Measurements from ENCODE around the gene ZBTB16. TPM values are rescaled to one million over a fixed set of nuclear protein-coding genes. Genes with fewer than 3 reads are reported as not detected.
A peak's percentile ranks its signal among the peaks of the same experiment; 100 is the strongest.

The ZBTB16 gene
- total RNA-seq, 2 experiments from 2014 or later: 11.0 to 11.8 TPM

DNA sequence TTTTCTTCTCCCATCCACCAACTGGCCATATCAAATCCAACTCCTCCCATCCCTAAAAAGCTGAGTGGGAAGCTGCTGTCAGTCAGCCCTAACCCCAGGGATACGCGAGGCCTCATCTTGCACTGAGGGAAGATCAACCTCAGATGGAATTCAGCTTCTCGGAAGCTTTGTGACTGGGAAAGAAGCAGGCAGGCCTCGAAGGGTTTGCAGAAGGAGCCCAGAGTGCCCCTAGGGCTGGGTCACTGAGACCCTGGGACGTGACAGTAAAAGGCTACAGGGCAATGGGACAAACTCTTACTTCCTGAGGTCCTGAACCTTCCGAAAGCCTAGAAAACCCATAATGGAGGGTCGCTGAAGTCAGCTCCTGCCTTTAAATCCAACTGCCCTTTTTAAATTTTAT, 202.3 kb downstream of the ZBTB16 start:
- CTCF ChIA-PET: interaction anchor here (0.7 to 12.3 kb wide), 36 partner anchors 10 to 456 kb away, joined by 3 to 217 read pairs (median 8); partner anchors contain the start of gene ZBTB16
- POLR2A ChIA-PET: interaction anchor here (0.9 to 2.2 kb wide), 2 partner anchors 46 to 78 kb away, joined by 3 to 7 read pairs; no protein-coding TSS in a partner anchor

DNA sequence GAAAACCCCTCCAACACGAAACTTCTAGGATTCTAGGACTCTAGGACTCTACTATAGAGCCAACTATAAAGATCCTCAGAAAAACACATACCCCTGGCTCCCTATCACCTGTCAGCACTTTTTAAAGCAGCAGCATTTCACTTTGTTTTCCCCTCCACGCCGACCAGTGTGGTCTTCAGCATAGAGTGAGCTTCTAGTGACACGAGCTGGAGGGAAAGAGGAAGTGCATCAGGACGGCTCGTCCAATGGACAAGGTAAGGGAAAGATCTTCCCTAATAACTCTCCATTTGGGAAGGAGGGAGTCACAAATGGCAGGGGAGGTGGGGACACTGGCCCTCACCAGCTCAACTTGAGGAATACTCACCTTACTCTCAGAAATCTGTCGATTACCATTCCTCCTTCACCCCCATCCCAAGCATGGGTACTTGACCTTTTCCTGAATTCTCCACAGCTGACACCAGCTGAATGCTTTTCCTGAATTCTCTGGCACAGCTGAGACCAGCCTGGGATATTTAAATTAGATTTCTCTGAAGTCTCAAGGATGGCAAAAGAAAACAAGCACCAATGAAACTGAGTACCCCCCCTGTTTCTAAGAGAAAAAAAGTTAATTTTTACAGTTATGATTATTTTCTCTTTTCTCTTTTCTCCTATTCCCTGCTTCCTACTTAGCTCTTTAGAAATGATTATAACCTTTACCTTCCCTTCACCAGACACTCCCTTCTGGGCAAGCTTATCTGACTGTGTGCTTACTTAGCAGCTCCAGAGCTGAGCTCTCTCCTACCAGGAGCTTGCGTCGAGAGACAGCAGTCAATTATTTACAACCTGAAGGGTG, 203.4 kb downstream of the ZBTB16 start:
- H3K4me1 Mint-ChIP-seq: no peaks in the 10 kb centered on the region
- no peaks in the 10 kb centered on the region for H3K36me3 Mint-ChIP-seq (ENCODE audit: low read depth)
- H3K27me3 Mint-ChIP-seq: peaks cover 1% of the 10 kb centered on the region
- no peaks in the 10 kb centered on the region for H3K9me3 Mint-ChIP-seq
- no peak overlapping the region for H3K27ac Mint-ChIP-seq
- H3K4me3 Mint-ChIP-seq: no peak overlapping the region
- CTCF ChIA-PET: interaction anchor here (0.6 to 12.3 kb wide), 22 partner anchors 9 to 457 kb away, joined by 3 to 217 read pairs (median 8); partner anchors contain the start of gene ZBTB16
- DNase-seq: peak; percentile 24
- POLR2A ChIA-PET: interaction anchor here (1.1 kb wide), 1 partner anchor 269 kb away, joined by 3 read pairs; no protein-coding TSS in a partner anchor

More for the DNA sequence above, 202.3 kb downstream of the ZBTB16 start:
- Mint-ChIP-seq H3K4me3 (no peak overlapping the region), H3K9me3 (no peaks in the 10 kb centered on the region), H3K4me1 (no peaks in the 10 kb centered on the region), H3K36me3 (ENCODE audit: low read depth) (no peaks in the 10 kb centered on the region), H3K27me3 (no peaks in the 10 kb centered on the region), H3K27ac (no peak overlapping the region)
- no peak for DNase-seq

DNA sequence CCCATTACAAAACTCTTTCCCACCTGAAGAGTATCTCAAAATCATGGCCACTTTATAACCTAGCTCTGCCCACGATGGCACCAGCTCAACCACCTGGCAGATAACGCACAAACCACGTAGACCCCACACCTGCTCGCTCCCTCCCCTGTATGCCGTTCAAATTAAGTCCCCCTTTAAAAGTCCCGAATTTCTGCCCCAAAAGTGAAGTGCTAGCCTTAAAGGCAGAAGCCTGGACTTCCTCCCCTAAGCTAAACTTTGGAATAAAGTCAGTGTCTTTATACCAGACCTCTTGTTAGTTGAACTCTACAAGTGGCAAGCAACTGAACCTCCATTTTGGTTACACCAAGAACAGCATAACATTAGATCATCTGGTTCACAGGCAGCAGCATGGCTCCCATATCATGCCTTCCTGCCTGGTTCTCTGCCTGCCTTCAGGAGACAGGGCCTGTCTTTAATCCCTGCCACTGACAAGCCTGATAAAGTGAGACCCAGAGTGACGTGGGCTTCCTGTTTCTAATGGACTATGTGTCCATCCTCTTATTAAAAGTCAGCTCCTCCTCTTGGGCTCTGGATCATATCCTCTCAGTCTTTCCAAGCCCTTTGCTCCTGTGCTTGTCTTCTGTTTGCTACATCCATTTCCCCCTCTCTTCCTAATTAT, 204.1 kb downstream of the ZBTB16 start:
- Mint-ChIP-seq H3K27me3 (peaks cover 3% of the 10 kb centered on the region), H3K9me3 (no peaks in the 10 kb centered on the region), H3K27ac (no peak overlapping the region), H3K4me1 (no peaks in the 10 kb centered on the region), H3K36me3 (ENCODE audit: low read depth) (no peaks in the 10 kb centered on the region), H3K4me3 (no peak overlapping the region)
- DNase-seq: no peak
- ChIA-PET CTCF (interaction anchor here (1.0 to 12.3 kb wide), 12 partner anchors 8 to 371 kb away, joined by 3 to 217 read pairs (median 10); partner anchors contain the start of gene ZBTB16), POLR2A (interaction anchor here (1.1 kb wide), 1 partner anchor 270 kb away, joined by 3 read pairs; no protein-coding TSS in a partner anchor)

DNA sequence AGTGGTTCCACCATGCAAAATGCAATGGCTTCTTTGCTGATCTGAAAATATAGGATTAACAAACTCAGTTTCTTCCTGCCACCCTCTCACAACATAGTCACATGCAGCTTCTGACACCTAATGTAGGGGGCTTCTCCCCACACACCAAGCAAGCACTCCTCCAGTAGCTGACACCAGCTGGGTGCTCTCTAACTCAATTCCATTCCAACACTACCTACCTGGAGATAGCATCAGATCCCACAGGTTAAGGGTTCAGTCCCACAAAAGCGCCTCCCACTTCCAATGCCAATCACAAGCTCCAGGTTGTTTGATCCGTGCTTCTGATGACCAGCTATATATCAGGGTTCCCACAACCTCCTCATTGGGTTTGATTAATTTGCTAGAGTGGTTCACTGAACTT, 204.9 kb downstream of the ZBTB16 start:
- no peak overlapping the region for H3K4me3 Mint-ChIP-seq
- POLR2A ChIA-PET: no interaction called here
- no peaks in the 10 kb centered on the region for H3K4me1 Mint-ChIP-seq
- H3K27me3 Mint-ChIP-seq: peaks cover 7% of the 10 kb centered on the region
- CTCF ChIA-PET: interaction anchor here (1.1 to 12.3 kb wide), 4 partner anchors 210 to 368 kb away, joined by 4 to 217 read pairs (median 133); no protein-coding TSS in a partner anchor
- no peaks in the 10 kb centered on the region for H3K9me3 Mint-ChIP-seq
- DNase-seq: no peak
- no peak overlapping the region for H3K27ac Mint-ChIP-seq
- H3K36me3 Mint-ChIP-seq (ENCODE audit: low read depth): no peaks in the 10 kb centered on the region

DNA sequence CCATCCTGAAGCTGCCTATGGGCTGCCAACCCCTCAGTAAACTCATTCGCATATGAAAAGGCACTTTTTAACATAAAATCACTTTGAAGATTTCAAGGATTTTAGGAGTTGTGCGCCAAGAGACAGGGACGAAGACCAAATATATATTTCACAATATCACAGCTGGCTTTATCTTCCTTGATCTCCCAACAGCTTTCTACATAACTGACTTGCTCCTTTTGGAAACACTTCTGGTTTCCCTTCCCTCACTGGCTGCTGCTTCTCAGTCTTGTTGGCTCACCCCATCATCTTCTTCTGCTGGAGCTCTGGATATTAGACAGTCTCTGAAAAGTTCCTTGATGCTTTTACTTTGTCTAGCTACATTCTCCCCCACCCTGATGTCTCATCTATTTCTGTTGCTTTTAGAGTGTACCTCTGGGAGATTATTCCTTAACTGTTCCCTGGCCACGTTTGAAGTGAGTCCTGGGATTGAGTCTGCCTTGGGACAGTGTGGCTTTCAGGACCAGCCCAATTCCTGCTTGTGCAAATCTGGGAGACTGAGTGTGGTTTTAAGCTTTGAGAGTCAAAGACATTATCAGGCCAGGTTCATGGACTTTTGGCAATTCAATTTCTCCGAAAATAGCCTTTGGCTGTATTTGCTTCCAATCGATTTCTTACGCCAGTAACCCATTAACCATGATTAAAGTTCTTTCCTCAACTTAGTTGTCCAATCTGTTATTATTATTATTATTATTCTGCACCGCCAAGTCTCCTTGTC, 205.8 kb downstream of the ZBTB16 start:
- Mint-ChIP-seq H3K27me3 (peaks cover 10% of the 10 kb centered on the region), H3K9me3 (no peaks in the 10 kb centered on the region), H3K36me3 (ENCODE audit: low read depth) (no peaks in the 10 kb centered on the region), H3K4me3 (no peak overlapping the region), H3K27ac (no peak overlapping the region), H3K4me1 (no peaks in the 10 kb centered on the region)
- no peak for DNase-seq
- CTCF ChIA-PET: interaction anchor here (1.1 to 12.3 kb wide), 3 partner anchors 211 to 368 kb away, joined by 4 to 217 read pairs (median 118); no protein-coding TSS in a partner anchor
- POLR2A ChIA-PET: interaction anchor here (0.8 kb wide), 1 partner anchor 105 kb away, joined by 3 read pairs; no protein-coding TSS in a partner anchor

DNA sequence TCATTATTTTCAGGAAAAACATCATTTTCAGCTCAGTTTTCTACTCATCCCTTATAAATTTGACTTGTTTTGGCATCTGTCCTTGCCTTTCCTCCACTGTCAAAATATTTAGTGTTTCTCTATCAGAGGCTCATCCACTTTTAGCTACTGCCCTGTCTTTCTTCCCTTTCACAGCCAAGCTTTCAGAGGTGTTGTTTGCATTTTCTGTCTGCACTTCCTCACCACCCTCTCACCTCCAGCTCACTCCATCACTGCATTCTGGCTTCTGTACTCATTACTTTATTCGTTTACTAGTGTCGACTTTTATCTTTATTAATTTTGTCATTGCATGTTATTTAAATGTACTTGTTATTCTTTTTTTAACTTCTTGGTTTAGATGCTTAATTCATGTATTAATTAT, 210.0 kb downstream of the ZBTB16 start:
- Mint-ChIP-seq H3K4me3 (no peak overlapping the region), H3K36me3 (ENCODE audit: low read depth) (no peaks in the 10 kb centered on the region), H3K4me1 (no peaks in the 10 kb centered on the region), H3K27me3 (peaks cover 43% of the 10 kb centered on the region), H3K9me3 (no peaks in the 10 kb centered on the region), H3K27ac (no peak overlapping the region)
- POLR2A ChIA-PET: no interaction called here
- DNase-seq: no peak
- CTCF ChIA-PET: interaction anchor here (1.0 to 1.9 kb wide), 2 partner anchors 9 to 374 kb away, joined by 4 to 5 read pairs; no protein-coding TSS in a partner anchor

DNA sequence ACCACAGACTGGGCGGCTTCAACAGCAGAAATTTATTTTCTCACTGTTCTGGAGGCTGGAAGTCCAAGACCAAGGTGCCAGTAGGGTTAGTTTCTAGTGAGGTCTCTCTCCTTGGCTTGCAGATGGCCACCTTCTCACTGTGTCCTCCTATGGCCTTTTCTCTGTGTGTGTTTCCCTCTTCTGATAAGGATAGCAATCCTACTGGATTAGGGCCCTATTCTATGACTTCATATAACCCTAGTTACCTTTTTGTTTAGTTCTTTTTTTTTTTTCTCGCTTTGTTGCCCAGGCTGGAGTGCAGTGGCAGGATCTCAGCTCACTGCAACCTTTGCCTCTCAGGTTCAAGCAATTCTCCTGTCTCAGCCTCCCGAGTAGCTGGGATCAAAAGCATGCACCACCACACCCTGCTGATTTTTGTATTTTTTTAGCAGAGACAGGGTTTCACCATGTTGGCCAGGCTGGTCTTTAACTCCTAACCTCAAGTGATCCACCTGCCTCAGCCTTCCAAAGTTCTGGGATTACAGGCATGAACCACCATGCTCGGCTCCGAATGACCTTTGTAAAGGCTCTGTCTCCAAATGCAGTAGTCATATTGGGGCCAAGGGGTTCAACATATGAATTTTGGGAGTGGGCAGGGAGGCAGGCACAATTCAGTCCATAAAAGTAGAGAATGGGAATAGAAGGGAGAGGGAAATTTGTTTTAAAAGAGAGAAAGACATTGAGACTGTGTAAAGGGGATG, 211.2 kb downstream of the ZBTB16 start:
- Mint-ChIP-seq H3K4me3 (no peak overlapping the region), H3K27me3 (peaks cover 54% of the 10 kb centered on the region), H3K9me3 (no peaks in the 10 kb centered on the region), H3K27ac (no peak overlapping the region), H3K36me3 (ENCODE audit: low read depth) (no peaks in the 10 kb centered on the region), H3K4me1 (no peaks in the 10 kb centered on the region)
- ChIA-PET POLR2A (no interaction called here), CTCF (interaction anchor here (2.8 kb wide), 1 partner anchor 9 kb away, joined by 15 read pairs; no protein-coding TSS in a partner anchor)
- DNase-seq: no peak

DNA sequence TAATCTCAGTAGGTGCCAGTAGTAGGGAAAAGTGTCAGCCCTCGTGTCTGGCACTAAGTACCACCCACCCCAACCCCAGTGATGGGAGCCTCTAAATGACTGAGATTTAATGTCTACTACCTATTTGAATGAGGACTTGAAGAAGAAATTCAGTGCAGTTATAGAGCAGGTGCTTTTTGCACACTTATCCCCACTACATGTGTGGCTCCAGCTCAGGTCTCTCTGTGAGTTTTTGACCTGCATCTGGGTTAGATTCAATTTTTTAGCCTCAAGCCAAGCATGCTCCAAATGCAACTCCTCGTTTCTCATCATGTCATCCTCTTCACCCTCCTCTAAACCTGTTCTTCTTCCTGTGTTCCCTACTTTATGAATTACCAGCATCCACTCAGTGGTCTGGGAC, 211.8 kb downstream of the ZBTB16 start:
- Mint-ChIP-seq H3K36me3 (ENCODE audit: low read depth) (no peaks in the 10 kb centered on the region), H3K27ac (no peak overlapping the region), H3K4me3 (no peak overlapping the region), H3K27me3 (peaks cover 54% of the 10 kb centered on the region), H3K4me1 (no peaks in the 10 kb centered on the region), H3K9me3 (no peaks in the 10 kb centered on the region)
- no peak for DNase-seq
- CTCF ChIA-PET: interaction anchor here (2.8 kb wide), 1 partner anchor 9 kb away, joined by 15 read pairs; no protein-coding TSS in a partner anchor
- POLR2A ChIA-PET: no interaction called here

DNA sequence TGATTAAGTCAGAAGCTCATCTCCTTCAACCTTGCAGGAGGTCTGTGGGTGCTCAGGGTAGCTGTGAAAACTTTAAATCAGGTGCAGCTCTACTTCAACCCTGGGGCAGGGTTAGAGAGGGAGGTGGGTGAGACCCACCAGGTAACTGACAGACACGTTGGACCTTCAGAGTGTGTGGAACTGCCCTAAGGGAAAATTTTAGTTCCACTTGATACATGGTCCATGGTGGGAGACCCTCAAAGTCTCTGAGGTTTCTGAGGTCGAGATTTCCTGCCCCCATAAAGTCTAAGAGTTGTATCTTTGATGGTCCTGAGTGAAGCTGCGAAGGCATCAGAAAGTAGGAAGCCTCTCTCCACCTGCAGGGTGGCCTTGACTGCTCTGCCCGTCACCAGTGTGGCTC, 212.8 kb downstream of the ZBTB16 start:
- no peaks in the 10 kb centered on the region for H3K36me3 Mint-ChIP-seq (ENCODE audit: low read depth)
- no peak overlapping the region for H3K4me3 Mint-ChIP-seq

DNA sequence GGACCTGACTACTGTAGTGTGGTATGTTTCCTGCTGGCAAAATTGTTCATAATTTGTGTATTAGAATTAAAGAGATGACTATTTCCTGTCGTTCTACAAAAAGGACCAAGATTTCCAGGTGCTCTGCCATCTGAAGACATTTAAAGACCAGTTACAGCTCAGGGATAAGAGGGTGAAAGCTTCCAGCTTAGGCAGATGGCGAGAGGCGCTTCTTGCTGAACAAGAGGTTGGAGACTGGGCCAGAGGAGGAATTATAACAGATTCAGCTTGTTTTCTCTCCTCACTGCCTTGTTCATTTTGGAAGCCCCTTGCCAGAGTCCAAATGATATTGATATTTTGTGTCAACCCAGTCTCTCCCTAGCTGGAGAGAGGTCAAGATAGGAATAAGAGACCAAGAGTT, 213.6 kb downstream of the ZBTB16 start:
- Mint-ChIP-seq H3K4me3 (no peak overlapping the region), H3K4me1 (no peaks in the 10 kb centered on the region), H3K9me3 (no peaks in the 10 kb centered on the region), H3K27ac (no peak overlapping the region), H3K27me3 (peaks cover 54% of the 10 kb centered on the region), H3K36me3 (ENCODE audit: low read depth) (no peaks in the 10 kb centered on the region)
- no peak for DNase-seq
- ChIA-PET POLR2A (no interaction called here), CTCF (interaction anchor here (2.8 kb wide), 1 partner anchor 11 kb away, joined by 15 read pairs; no protein-coding TSS in a partner anchor)

More for the DNA sequence above, 212.8 kb downstream of the ZBTB16 start:
- DNase-seq: no peak
- H3K27me3 Mint-ChIP-seq: peaks cover 55% of the 10 kb centered on the region
- H3K4me1 Mint-ChIP-seq: no peaks in the 10 kb centered on the region
- H3K27ac Mint-ChIP-seq: no peak overlapping the region
- ChIA-PET POLR2A (no interaction called here), CTCF (interaction anchor here (2.8 kb wide), 1 partner anchor 10 kb away, joined by 15 read pairs; no protein-coding TSS in a partner anchor)
- H3K9me3 Mint-ChIP-seq: no peaks in the 10 kb centered on the region

DNA sequence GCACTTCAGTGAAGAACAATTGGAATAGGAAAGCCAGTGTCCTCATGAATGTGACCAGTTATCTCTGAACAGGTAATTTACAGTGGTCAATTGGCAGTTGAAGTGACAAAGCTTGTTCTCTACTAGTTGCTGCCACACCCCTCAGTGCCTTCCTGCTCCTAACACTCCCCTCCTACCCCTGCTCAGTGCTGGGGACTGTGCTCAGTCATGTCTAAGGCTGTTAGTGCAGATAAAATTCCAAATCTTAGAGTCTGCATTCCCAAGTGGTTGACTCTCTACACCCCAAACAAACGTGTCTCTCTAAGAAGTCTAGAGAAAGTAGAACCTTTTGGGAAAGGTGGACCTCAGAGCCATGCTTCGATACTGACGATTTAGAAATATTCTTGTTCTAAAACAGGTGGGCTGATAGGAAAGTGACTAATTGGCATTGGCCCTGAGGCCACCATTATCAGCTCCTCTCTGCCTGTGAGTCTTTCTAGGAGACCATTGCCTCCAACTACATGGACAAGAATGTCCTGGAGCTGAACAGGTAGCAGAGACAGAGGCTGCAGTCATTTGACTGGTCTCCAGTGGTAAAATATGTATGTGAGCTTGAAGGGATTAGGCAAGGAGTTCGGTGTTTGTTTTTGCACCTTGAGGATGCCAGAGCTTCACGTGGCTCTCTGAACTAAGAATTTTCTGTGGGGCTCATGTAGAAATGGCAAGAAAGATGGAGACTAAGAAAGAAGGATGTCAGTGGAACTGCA, 214.6 kb downstream of the ZBTB16 start:
- ChIA-PET POLR2A (no interaction called here), CTCF (interaction anchor here (1.5 kb wide), 1 partner anchor 13 kb away, joined by 4 read pairs; no protein-coding TSS in a partner anchor)
- Mint-ChIP-seq H3K4me1 (no peaks in the 10 kb centered on the region), H3K4me3 (no peak overlapping the region), H3K9me3 (no peaks in the 10 kb centered on the region), H3K27me3 (peaks cover 58% of the 10 kb centered on the region), H3K36me3 (ENCODE audit: low read depth) (no peaks in the 10 kb centered on the region), H3K27ac (no peak overlapping the region)
- no peak for DNase-seq
